HepG2 (cell line): Measurements from ENCODE around the gene SPOP. TPM values are rescaled to one million over a fixed set of nuclear protein-coding genes. Genes with fewer than 3 reads are reported as not detected.

Experiments
- ATAC-seq: fragments of 200-7000 bp; cut with Tn5 transposase; 3 replicates; pipeline ENCODE4 v1.9.1; 2020; ENCODE audit warnings: mild to moderate bottlenecking, moderate library complexity
- BruUV-seq: library from RNA; stranded (reverse); fragments of 400-500 nt; replicated peaks from 2 replicates; lab custom pipeline; 2021; lab: Mats Ljungman, UMichigan
- CTCF ChIA-PET: fragments of 300-600 bp; formaldehyde crosslinking; extraction: SDS; loops from one replicate; lab custom pipeline; 2021; ENCODE audit warnings: low total read pairs, inconsistent platforms, low intra/inter-chr PET ratio; lab: Yijun Ruan, JAX
- POLR2A ChIA-PET: fragments of 350-600 bp; sonication (Branson Sonifier 250); formaldehyde crosslinking; loops from one replicate; lab custom pipeline; 2020; ENCODE audit warnings: antibody characterized with exemption, inconsistent platforms; lab: Yijun Ruan, JAX
- DNase-seq: peaks from one replicate; pipeline ENCODE4 v3.0.0-alpha.2; 2015; ENCODE audit warnings: low spot score
- FAIRE-seq: peaks from 3 replicates; lab custom pipeline; 2011; peaks lifted over from hg19 to GRCh38; lab: Jason Lieb, UNC
- H2AFZ ChIP-seq: one replicate; pipeline ENCODE4 v1.6.1; 2011; ENCODE audit warnings: low read length, inconsistent platforms
- H3K27ac ChIP-seq: fragments of 300-600 bp; 3 replicates; pipeline ENCODE4 v1.8.0; 2011; ENCODE audit warnings: mixed run types, mild to moderate bottlenecking, mixed read lengths, low read length, inconsistent platforms; ENCODE audit not compliant: insufficient read depth; ENCODE audit errors: extremely low read length
- H3K27me3 ChIP-seq, 2 experiments: fragments of 200-600 bp in 1 of 2; 2 replicates in 1 of 2; 3 replicates in 1 of 2; pipeline versions ENCODE4 v1.6.0 to v1.8.0; 2011; ENCODE audit warnings: low read length in 2 of 2, mild to moderate bottlenecking in 2 of 2, moderate library complexity in 2 of 2, inconsistent platforms in 1 of 2; ENCODE audit not compliant: insufficient read depth in 2 of 2, control insufficient read depth in 1 of 2
- H3K36me3 ChIP-seq, 2 experiments: fragments of 200-600 bp in 1 of 2; replicated peaks in 1 of 2; 2 replicates in 1 of 2; 3 replicates in 1 of 2; pipeline versions ENCODE4 v1.5.1 to v1.8.0; 2011; ENCODE audit warnings: low read length in 2 of 2, inconsistent platforms in 1 of 2; ENCODE audit not compliant: insufficient read depth in 2 of 2, control insufficient read depth in 1 of 2
- H3K4me1 ChIP-seq: 2 replicates; pipeline ENCODE4 v1.5.1; 2012; ENCODE audit warnings: low read length, inconsistent platforms; ENCODE audit not compliant: insufficient read depth
- H3K4me2 ChIP-seq: 2 replicates; pipeline ENCODE4 v1.6.0; 2011; ENCODE audit warnings: low read depth, low read length, inconsistent platforms
- H3K4me3 ChIP-seq, 3 experiments: fragments of 200-600 bp in 1 of 3; sonication (generic), shearing (Covaris generic) in 1 of 3; replicated peaks in 1 of 3; 2 replicates each; pipeline ENCODE4 v1.5.1; 2011 to 2016; ENCODE audit warnings: low read length in 3 of 3, inconsistent platforms in 2 of 3, low read depth in 2 of 3, mild to moderate bottlenecking in 2 of 3, control low read depth in 1 of 3, mixed read lengths in 1 of 3; ENCODE audit not compliant: insufficient read depth in 1 of 3
- H3K79me2 ChIP-seq: one replicate; pipeline ENCODE4 v1.6.1; 2011; ENCODE audit warnings: low read length, inconsistent platforms; ENCODE audit not compliant: insufficient read depth
- H3K9ac ChIP-seq: 2 replicates; pipeline ENCODE4 v1.6.0; 2011; ENCODE audit warnings: mild to moderate bottlenecking, low read depth, low read length, inconsistent platforms; ENCODE audit not compliant: insufficient read depth
- H3K9me3 ChIP-seq: 2 replicates; pipeline ENCODE4 v1.5.1; 2012; ENCODE audit warnings: mild to moderate bottlenecking, low read length
- H4K20me1 ChIP-seq: 2 replicates; pipeline ENCODE4 v1.6.0; 2011; ENCODE audit warnings: inconsistent platforms, mild to moderate bottlenecking, low read length, moderate library complexity; ENCODE audit not compliant: insufficient read depth
- ATF3 ChIP-seq: sonication (generic); formaldehyde crosslinking; IDR thresholded peaks from 2 replicates; pipeline ENCODE4 v1.4.0; 2020; ENCODE audit warnings: missing genetic modification reagents
- GATA4 ChIP-seq: sonication (generic); IDR thresholded peaks from 2 replicates; pipeline ENCODE4 v1.6.1; 2016; ENCODE audit warnings: antibody characterized with exemption, low read depth, borderline replicate concordance
- HMGXB4 ChIP-seq, 2 experiments: sonication (generic) in 1 of 2; formaldehyde crosslinking in 1 of 2; IDR thresholded peaks; 2 replicates each; pipeline versions ENCODE4 v1.4.0 to v1.6.1; 2018 to 2020; ENCODE audit warnings: missing genetic modification reagents in 2 of 2, borderline replicate concordance in 1 of 2, low read depth in 1 of 2, mild to moderate bottlenecking in 1 of 2, missing biosample characterization in 1 of 2
- HNF4G ChIP-seq, 2 experiments: sonication (generic) in 1 of 2; formaldehyde crosslinking in 1 of 2; IDR thresholded peaks; 2 replicates each; pipeline versions ENCODE4 v1.4.0 to v1.6.1; 2011 to 2020; ENCODE audit warnings: borderline replicate concordance in 2 of 2, low read depth in 2 of 2, mild to moderate bottlenecking in 2 of 2, low read length in 1 of 2, missing genetic modification reagents in 1 of 2, moderate library complexity in 1 of 2
- IKZF4 ChIP-seq: sonication (generic); formaldehyde crosslinking; IDR thresholded peaks from 2 replicates; pipeline ENCODE4 v1.5.1; 2020; ENCODE audit warnings: borderline replicate concordance, mild to moderate bottlenecking, low read depth, missing genetic modification reagents; ENCODE audit errors: not compliant biosample characterization
- MTF2 ChIP-seq: sonication (generic); formaldehyde crosslinking; IDR thresholded peaks from 2 replicates; pipeline ENCODE4 v1.5.0; 2020; ENCODE audit warnings: missing genetic modification reagents, borderline replicate concordance
- RCOR2 ChIP-seq: IDR thresholded peaks from 2 replicates; pipeline ENCODE4 v1.6.1; 2016; ENCODE audit warnings: missing biosample characterization, missing genetic modification reagents
- RFXANK ChIP-seq: IDR thresholded peaks from 2 replicates; pipeline ENCODE4 v1.6.1; 2016
- SKIL ChIP-seq: sonication (generic); formaldehyde crosslinking; IDR thresholded peaks from 2 replicates; pipeline ENCODE4 v1.8.0; 2022; ENCODE audit warnings: missing genetic modification reagents, mild to moderate bottlenecking, moderate library complexity, borderline replicate concordance
- SMARCE1 ChIP-seq: fragments of 450-650 bp; IDR thresholded peaks from 2 replicates; pipeline ENCODE4 v1.6.1; 2017; ENCODE audit warnings: borderline replicate concordance
- SRSF1 ChIP-seq: fragments of 200-400 bp; formaldehyde crosslinking; optimal IDR thresholded peaks from 2 replicates; pipeline ENCODE3; 2017; ENCODE audit warnings: mild to moderate bottlenecking, low read depth, low read length, moderate library complexity
- TCF7L2 ChIP-seq: IDR thresholded peaks from 2 replicates; pipeline ENCODE4 v1.6.1; 2011; ENCODE audit warnings: mild to moderate bottlenecking, low read depth, low read length, moderate library complexity
- ZBTB49 ChIP-seq: sonication (generic); formaldehyde crosslinking; IDR thresholded peaks from 2 replicates; pipeline ENCODE4 v1.4.0; 2020; ENCODE audit warnings: missing genetic modification reagents, borderline replicate concordance
- ZBTB7A ChIP-seq: sonication (generic); formaldehyde crosslinking; IDR thresholded peaks from 2 replicates; pipeline ENCODE4 v1.8.0; 2022; ENCODE audit warnings: mild to moderate bottlenecking, missing genetic modification reagents
- ZEB1 ChIP-seq: IDR thresholded peaks from 2 replicates; pipeline ENCODE4 v1.6.1; 2012; ENCODE audit warnings: mild to moderate bottlenecking, low read depth, inconsistent platforms; ENCODE audit not compliant: insufficient replicate concordance
- ZNF431 ChIP-seq: sonication (generic); formaldehyde crosslinking; IDR thresholded peaks from 2 replicates; pipeline ENCODE4 v1.9.0; 2022; ENCODE audit warnings: missing genetic modification reagents, low read depth, mild to moderate bottlenecking, borderline replicate concordance
- ZNF547 ChIP-seq: sonication (generic); formaldehyde crosslinking; IDR thresholded peaks from 2 replicates; pipeline ENCODE4 v1.5.1; 2020; ENCODE audit warnings: mild to moderate bottlenecking, missing genetic modification reagents
- WGBS: methylation state at CpG from one replicate; pipeline ENCODE4 v1.1.6; 2017; ENCODE audit warnings: low lambda C conversion rate; 5-methylcytosine and 5-hydroxymethylcytosine counted together
- in situ Hi-C: cut with HindIII; loops from 2 replicates; pipeline ENCODE4 v1.10.0; 2017; ENCODE audit warnings: low pct_unique_long_range_greater_than_20kb; ENCODE audit not compliant: extremely low pct_ligation_motif_present
- intact Hi-C: fragments of 100-400 bp; cut with micrococcal nuclease; formaldehyde crosslinking; loops from one replicate; pipeline ENCODE4 v1.10.0; 2022; ENCODE audit not compliant: unreplicated experiment
- polyA plus RNA-seq, 8 experiments: library from polyadenylated mRNA; depleted of rRNA in 3 of 8; stranded (reverse) in 7 of 8; unstranded in 1 of 8; fragments of >200 nt; fragmentation: Illumina TruSeq in 4 of 8; extraction: Trizol in 4 of 8; gene quantifications; 2 replicates each; pipeline versions ENCODE4 v1.2.1 to v1.2.3, GENCODE V29; 2011 to 2016; ENCODE audit warnings: low read depth in 4 of 8, missing spikeins in 1 of 8, mixed read lengths in 1 of 8; ENCODE audit not compliant: insufficient read depth in 1 of 8
- total RNA-seq, 5 experiments: library from RNA; depleted of rRNA; stranded (reverse); fragments of >200 nt; fragmentation: Illumina TruSeq; extraction: Trizol; gene quantifications; 2 replicates each; pipeline ENCODE4 v1.2.3, GENCODE V29; 2016; ENCODE audit warnings: low read depth in 1 of 5

The SPOP gene
- total and polyA plus RNA-seq, 2 of the 13 experiments (the other 11 are each of a cell fraction or from before 2014, with no cell fraction given) = 52.8 to 60.8 TPM

GRCh38 chr17:49589577-49589927 lies 88.3 kb downstream of the SPOP start:
- H3K9me3 ChIP-seq = no peaks in the 10 kb centered on the region
- TF ChIP-seq MTF2 (CRISPR knock-in tag) (no peak), SMARCE1 (no peak), ZEB1 (no peak), HNF4G (IDR thresholded peaks at IDR 0.05; ENCODE audit: borderline replicate concordance, low read depth, low read length) (no peak), HNF4G (CRISPR knock-in tag; IDR thresholded peaks at IDR 0.05; ENCODE audit: borderline replicate concordance, low read depth) (no peak), ATF3 (CRISPR knock-in tag) (no peak), IKZF4 (CRISPR knock-in tag) (no peak), ZNF431 (CRISPR knock-in tag) (no peak), SKIL (no peak), RFXANK (CRISPR knock-in tag) (no peak), HMGXB4 (CRISPR knock-in tag; IDR thresholded peaks at IDR 0.05; ENCODE audit: borderline replicate concordance in 1 of 2, low read depth in 1 of 2) (no peak), ZBTB49 (CRISPR knock-in tag) (no peak), SRSF1 (no peak), RCOR2 (CRISPR knock-in tag) (no peak), GATA4 (no peak), ZNF547 (CRISPR knock-in tag) (no peak), ZBTB7A (CRISPR knock-in tag) (no peak), TCF7L2 (no peak)
- no peaks in the 10 kb centered on the region for H3K27me3 ChIP-seq
- H3K9ac ChIP-seq = no peak overlapping the region
- no peak overlapping the region for H3K4me2 ChIP-seq
- CTCF ChIA-PET = no interaction called here
- H3K4me3 ChIP-seq = no peak overlapping the region
- no peak for FAIRE-seq
- H3K27ac ChIP-seq = no peak overlapping the region
- H2AFZ ChIP-seq = no peak overlapping the region
- H3K79me2 ChIP-seq = no peaks in the 10 kb centered on the region
- in situ Hi-C loops = no loop called here
- no peak for DNase-seq
- ATAC-seq = no peak
- H4K20me1 ChIP-seq = no peaks in the 10 kb centered on the region
- WGBS = 87% methylated on average over 2 of the region's 2 CpGs
- BruUV-seq = no TSS peak
- intact Hi-C loops = no loop called here
- peaks cover 0 to 5% of the 10 kb centered on the region in 2 experiments; a peak in 1 of 5 replicates for H3K36me3 ChIP-seq
- POLR2A ChIA-PET = no interaction called here
- H3K4me1 ChIP-seq = peaks cover 3% of the 10 kb centered on the region
